Esophagus squamous epithelium (tissue), 4 donors: ENCODE measurements around the gene TMEM60.

Experiments used
- CTCF ChIP-seq, 6 experiments: fragments of 450-650 bp in 4 of 6; fragments of 200-600 bp in 2 of 6; sonication (generic) in 2 of 6; IDR thresholded peaks; one replicate each; pipeline ENCODE4 v1.5.1; 2016 to 2019; ENCODE audit warnings: antibody characterized with exemption in 6 of 6, mild to moderate bottlenecking in 4 of 6, moderate library complexity in 4 of 6
- POLR2A ChIP-seq, 4 donors: fragments of 450-650 bp; IDR thresholded peaks; one replicate each; pipeline ENCODE4 v1.6.1; 2017; ENCODE audit warnings: antibody characterized with exemption in 4 of 4, mild to moderate bottlenecking in 4 of 4, moderate library complexity in 3 of 4

- TF ChIP-seq POLR2A (IDR thresholded peaks at IDR 0.05), result no peak
- no peak for TF ChIP-seq CTCF (IDR thresholded peaks at IDR 0.05)
These were observed 22.7 kb upstream of the TMEM60 start for GRCh38 chr7:77820967-77821366.
